ENCODE results near the gene TPM2. TPM values are rescaled to one million over a fixed set of nuclear protein-coding genes. Genes with fewer than 3 reads are reported as not detected.

The TPM2 gene
- total RNA-seq, 1 donor from 2014 or later: 174 TPM

DNA sequence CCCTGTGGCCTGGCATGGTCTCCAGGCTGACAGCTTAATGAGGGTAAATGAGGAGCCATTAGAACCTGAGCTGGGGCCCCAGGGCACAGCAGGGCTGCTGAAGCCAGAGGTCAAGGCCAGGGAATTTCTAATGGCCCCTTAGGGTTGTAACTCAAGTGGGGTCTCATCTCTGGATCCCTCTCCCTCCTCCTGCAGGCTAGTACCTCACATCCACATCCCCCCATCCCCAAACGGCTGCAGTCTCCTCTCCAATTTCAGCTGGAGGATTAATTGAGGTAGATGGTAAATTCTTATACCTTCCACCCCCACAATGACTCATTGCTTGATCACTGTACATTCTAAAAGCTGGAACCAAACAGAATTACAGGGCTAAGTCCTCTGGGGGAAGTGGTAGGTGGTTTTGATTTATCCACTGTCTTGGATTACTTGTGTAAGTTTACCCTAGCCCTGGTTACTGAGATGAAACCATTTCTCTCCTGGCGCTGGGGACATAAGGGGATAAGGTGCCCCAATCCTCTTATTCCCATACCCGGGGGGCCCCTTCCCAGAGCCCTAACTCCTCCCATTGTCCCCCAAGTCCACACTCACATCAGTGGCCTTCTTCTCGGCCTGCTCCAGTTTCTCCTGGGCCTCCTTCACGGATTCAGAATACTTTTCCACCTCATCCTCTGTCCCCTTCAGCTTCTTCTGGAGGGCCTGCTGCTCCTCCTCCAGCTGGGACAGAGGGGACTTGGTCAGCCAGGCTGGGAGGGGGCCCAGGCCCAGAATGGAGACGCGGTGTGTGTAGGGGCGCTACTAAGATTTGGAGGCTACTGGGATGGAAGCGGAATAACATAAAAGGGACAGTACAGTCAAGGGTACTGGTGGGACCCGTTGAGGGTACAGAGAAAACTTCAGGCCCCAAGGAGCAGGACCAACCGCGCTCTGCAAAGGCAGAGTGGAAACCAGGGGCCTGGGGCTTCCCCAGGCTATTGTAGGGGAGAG is 875 bp downstream of the TPM2 start:
- DNase-seq (ENCODE audit: low spot score): no peak
- H3K4me2 ChIP-seq: peak overlapping the region; percentile 89
- peaks cover 19% of the 10 kb centered on the region for H3K79me2 ChIP-seq (ENCODE audit: low read depth)
- Mint-ChIP-seq H3K27ac (peak overlapping the region; percentile 61), H3K4me3 (peak overlapping the region; percentile 82), H3K9me3 (peaks cover 2% of the 10 kb centered on the region), H3K36me3 (peaks cover 11% of the 10 kb centered on the region), H3K27me3 (ENCODE audit: insufficient read depth, low read depth) (peaks cover 9% of the 10 kb centered on the region), H3K4me1 (peaks cover 36% of the 10 kb centered on the region)
- H3K9me3 ChIP-seq (ENCODE audit: low read depth): no peaks in the 10 kb centered on the region
- H4K20me1 ChIP-seq (ENCODE audit: low read depth): no peaks in the 10 kb centered on the region
- H3K9ac ChIP-seq: peak overlapping the region; percentile 62
- peaks cover 16% of the 10 kb centered on the region for H3F3A ChIP-seq (ENCODE audit: low read depth)
- H3K4me3 ChIP-seq: peak overlapping the region; percentile 69
- H3K4me1 ChIP-seq: peaks cover 10% of the 10 kb centered on the region
- no peaks in the 10 kb centered on the region for H3K27me3 ChIP-seq
- H3K36me3 ChIP-seq: no peaks in the 10 kb centered on the region
- no peak overlapping the region for H3K27ac ChIP-seq
- no peak for TF ChIP-seq EZH2phosphoT487 (IDR thresholded peaks at IDR 0.05)
- no peak for TF ChIP-seq EZH2 (IDR thresholded peaks at IDR 0.05)
- TF ChIP-seq, protein P1, sequence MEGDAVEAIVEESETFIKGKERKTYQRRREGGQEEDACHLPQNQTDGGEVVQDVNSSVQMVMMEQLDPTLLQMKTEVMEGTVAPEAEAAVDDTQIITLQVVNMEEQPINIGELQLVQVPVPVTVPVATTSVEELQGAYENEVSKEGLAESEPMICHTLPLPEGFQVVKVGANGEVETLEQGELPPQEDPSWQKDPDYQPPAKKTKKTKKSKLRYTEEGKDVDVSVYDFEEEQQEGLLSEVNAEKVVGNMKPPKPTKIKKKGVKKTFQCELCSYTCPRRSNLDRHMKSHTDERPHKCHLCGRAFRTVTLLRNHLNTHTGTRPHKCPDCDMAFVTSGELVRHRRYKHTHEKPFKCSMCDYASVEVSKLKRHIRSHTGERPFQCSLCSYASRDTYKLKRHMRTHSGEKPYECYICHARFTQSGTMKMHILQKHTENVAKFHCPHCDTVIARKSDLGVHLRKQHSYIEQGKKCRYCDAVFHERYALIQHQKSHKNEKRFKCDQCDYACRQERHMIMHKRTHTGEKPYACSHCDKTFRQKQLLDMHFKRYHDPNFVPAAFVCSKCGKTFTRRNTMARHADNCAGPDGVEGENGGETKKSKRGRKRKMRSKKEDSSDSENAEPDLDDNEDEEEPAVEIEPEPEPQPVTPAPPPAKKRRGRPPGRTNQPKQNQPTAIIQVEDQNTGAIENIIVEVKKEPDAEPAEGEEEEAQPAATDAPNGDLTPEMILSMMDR (IDR thresholded peaks at IDR 0.05): no peak
- H2AFZ ChIP-seq (replicated peaks): peak overlapping the region; percentile 66

DNA sequence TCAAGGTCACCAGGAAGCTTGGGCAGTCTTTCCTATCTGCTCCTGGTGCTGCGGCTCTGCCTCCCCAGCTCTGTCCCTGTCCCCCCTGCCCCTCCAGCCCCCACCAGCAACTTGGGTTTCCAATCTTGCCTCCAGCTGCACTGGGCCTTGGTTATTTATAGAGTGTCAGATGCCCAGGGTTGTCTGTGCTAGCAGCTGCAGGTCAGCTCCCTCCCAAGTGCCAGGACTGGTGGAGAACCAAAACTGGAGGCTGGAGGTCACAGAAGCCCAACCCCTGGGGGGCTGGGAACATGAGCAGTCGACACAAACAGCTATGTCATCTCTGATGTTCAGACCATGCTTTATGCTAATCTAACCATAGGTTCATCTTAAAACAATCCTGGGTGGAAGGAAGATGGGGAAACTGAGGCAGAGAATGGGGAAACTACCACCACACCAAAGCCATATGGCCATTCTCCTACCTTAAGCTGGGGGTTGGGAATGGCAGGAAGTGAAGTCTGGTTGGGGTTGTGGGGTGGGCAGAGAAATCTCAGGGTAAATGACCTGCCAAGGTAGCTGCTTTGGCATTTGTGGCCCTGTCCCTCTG is 1.7 kb downstream of the TPM2 start:
- H3K9me3 ChIP-seq (ENCODE audit: low read depth): no peaks in the 10 kb centered on the region
- H3K79me2 ChIP-seq (ENCODE audit: low read depth): peaks cover 19% of the 10 kb centered on the region
- no peak overlapping the region for H2AFZ ChIP-seq (replicated peaks)
- H3K9ac ChIP-seq: no peak overlapping the region
- H3K27me3 ChIP-seq: no peaks in the 10 kb centered on the region
- H3K36me3 Mint-ChIP-seq: peaks cover 15% of the 10 kb centered on the region
- no peak overlapping the region for H3K4me3 ChIP-seq
- DNase-seq (ENCODE audit: low spot score): no peak
- H3K4me3 Mint-ChIP-seq: peak overlapping the region; percentile 82
- H3K27ac Mint-ChIP-seq: no peak overlapping the region
- peak overlapping the region; percentile 89 for H3K4me2 ChIP-seq
- H3F3A ChIP-seq (ENCODE audit: low read depth): peaks cover 16% of the 10 kb centered on the region
- H3K9me3 Mint-ChIP-seq: peaks cover 2% of the 10 kb centered on the region
- H3K27ac ChIP-seq: no peak overlapping the region
- TF ChIP-seq, protein P1 (IDR thresholded peaks at IDR 0.05): no peak
- TF ChIP-seq EZH2 (IDR thresholded peaks at IDR 0.05): no peak
- no peak for TF ChIP-seq EZH2phosphoT487 (IDR thresholded peaks at IDR 0.05)
- no peaks in the 10 kb centered on the region for H3K36me3 ChIP-seq
- H3K4me1 Mint-ChIP-seq: peaks cover 36% of the 10 kb centered on the region
- H3K27me3 Mint-ChIP-seq (ENCODE audit: insufficient read depth, low read depth): peaks cover 9% of the 10 kb centered on the region
- no peaks in the 10 kb centered on the region for H4K20me1 ChIP-seq (ENCODE audit: low read depth)
- H3K4me1 ChIP-seq: peaks cover 10% of the 10 kb centered on the region

DNA sequence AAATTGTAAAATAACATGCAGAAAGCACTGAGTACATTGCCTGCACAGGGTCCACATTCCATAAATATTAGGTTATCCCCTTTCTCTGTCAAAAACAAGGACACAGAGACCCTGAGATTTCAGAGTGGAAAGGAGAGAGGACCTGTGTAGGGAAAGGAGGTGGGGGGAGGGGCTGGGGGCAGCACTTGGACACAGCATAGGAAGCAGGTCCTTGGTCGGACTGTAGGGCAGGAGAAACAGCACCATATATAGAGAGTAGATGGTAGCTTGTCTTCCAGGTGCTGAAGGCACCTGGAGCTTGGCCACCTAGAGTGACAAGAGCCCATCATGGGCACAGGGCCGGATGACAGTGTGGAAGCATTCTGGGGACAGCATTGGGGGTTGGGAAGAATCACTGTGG is 2.4 kb downstream of the TPM2 start:
- H3K4me1 Mint-ChIP-seq: peaks cover 36% of the 10 kb centered on the region
- DNase-seq (ENCODE audit: low spot score): no peak
- Histone ChIP-seq H3K4me2 (no peak overlapping the region), H3F3A (ENCODE audit: low read depth) (peaks cover 12% of the 10 kb centered on the region), H3K27me3 (no peaks in the 10 kb centered on the region), H2AFZ (replicated peaks) (no peak overlapping the region), H3K9ac (no peak overlapping the region), H3K9me3 (ENCODE audit: low read depth) (no peaks in the 10 kb centered on the region), H3K4me1 (peaks cover 10% of the 10 kb centered on the region), H4K20me1 (ENCODE audit: low read depth) (no peaks in the 10 kb centered on the region), H3K79me2 (ENCODE audit: low read depth) (peaks cover 19% of the 10 kb centered on the region), H3K36me3 (no peaks in the 10 kb centered on the region), H3K27ac (no peak overlapping the region), H3K4me3 (no peak overlapping the region)
- TF ChIP-seq EZH2phosphoT487 (IDR thresholded peaks at IDR 0.05) (no peak), EZH2 (IDR thresholded peaks at IDR 0.05) (no peak)
- TF ChIP-seq, protein P1 (IDR thresholded peaks at IDR 0.05): no peak
- H3K36me3 Mint-ChIP-seq: peaks cover 19% of the 10 kb centered on the region
- peak overlapping the region; percentile 12 for H3K4me3 Mint-ChIP-seq
- peaks cover 2% of the 10 kb centered on the region for H3K9me3 Mint-ChIP-seq
- H3K27ac Mint-ChIP-seq: no peak overlapping the region
- peaks cover 9% of the 10 kb centered on the region for H3K27me3 Mint-ChIP-seq (ENCODE audit: insufficient read depth, low read depth)

Data from neural progenitor cell (in vitro differentiated cells).